Lower lobe of right lung (tissue), 2 donors: ENCODE data around the gene NHLRC2. TPM values are rescaled to one million over a fixed set of nuclear protein-coding genes. Genes with fewer than 3 reads are reported as not detected.
A peak's percentile ranks its signal among the peaks of the same experiment; 100 is the strongest.
"Not testable (repeated sequence)": the region's sequence is repeated elsewhere in the genome, so short reads cannot be mapped to it uniquely, and the experiment has no call there.

Experiments used
- ATAC-seq, 2 donors: fragments of 200-7000 bp; cut with Tn5 transposase; one replicate each; pipeline ENCODE4 v1.9.1; 2020 to 2022; ENCODE audit warnings: mild to moderate bottlenecking in 2 of 2, moderate library complexity in 2 of 2
- DNase-seq: peaks from one replicate; pipeline ENCODE4 v3.0.0-alpha.2; 2020
- H3K27ac ChIP-seq: fragments of 200-600 bp; one replicate; pipeline ENCODE4 v1.8.0; 2022
- H3K27me3 ChIP-seq: fragments of 200-600 bp; one replicate; pipeline ENCODE4 v1.8.0; 2022; ENCODE audit warnings: low read depth
- H3K36me3 ChIP-seq: fragments of 200-600 bp; one replicate; pipeline ENCODE4 v1.8.0; 2022; ENCODE audit warnings: mild to moderate bottlenecking
- H3K4me1 ChIP-seq: fragments of 200-600 bp; one replicate; pipeline ENCODE4 v1.8.0; 2022
- H3K4me3 ChIP-seq: fragments of 200-600 bp; one replicate; pipeline ENCODE4 v1.8.0; 2022; ENCODE audit warnings: mild to moderate bottlenecking
- H3K9me3 ChIP-seq: fragments of 200-600 bp; one replicate; pipeline ENCODE4 v1.8.0; 2022
- intact Hi-C: fragments of 100-400 bp; cut with DNase I; formaldehyde crosslinking; loops from one replicate; pipeline ENCODE4 v1.11.0; 2022
- total RNA-seq: library from RNA; stranded (reverse); fragmentation: NEBNext Ultra II Directional; extraction: Animal tissue kit (Norgen Biotek cat#: 25700); gene quantifications from one replicate; pipeline ENCODE4 v1.2.1, GENCODE V29; 2021
- TF ChIP-seq, protein P1 (sequence below): fragments of 200-600 bp; IDR thresholded peaks from one replicate; pipeline ENCODE4 v1.8.0; 2022; ENCODE audit warnings: antibody characterized with exemption, mild to moderate bottlenecking
- donor health status: DM: no; HTN: yes; CAD: no; lungs with severe emphysema.

NHLRC2 gene
- total RNA-seq, 1 donor from 2014 or later, result 43.6 TPM

- no peak overlapping the region for H3K27ac ChIP-seq
- H3K9me3 ChIP-seq, result no peaks in the 10 kb centered on the region
- peak in 1 of 2 donors; percentile 37 for ATAC-seq
- H3K36me3 ChIP-seq, result no peaks in the 10 kb centered on the region
- H3K4me3 ChIP-seq, result no peak overlapping the region
- intact Hi-C loops, result no loop called here
- no peaks in the 10 kb centered on the region for H3K27me3 ChIP-seq
- no peak for DNase-seq
- no peaks in the 10 kb centered on the region for H3K4me1 ChIP-seq
- TF ChIP-seq, protein P1, sequence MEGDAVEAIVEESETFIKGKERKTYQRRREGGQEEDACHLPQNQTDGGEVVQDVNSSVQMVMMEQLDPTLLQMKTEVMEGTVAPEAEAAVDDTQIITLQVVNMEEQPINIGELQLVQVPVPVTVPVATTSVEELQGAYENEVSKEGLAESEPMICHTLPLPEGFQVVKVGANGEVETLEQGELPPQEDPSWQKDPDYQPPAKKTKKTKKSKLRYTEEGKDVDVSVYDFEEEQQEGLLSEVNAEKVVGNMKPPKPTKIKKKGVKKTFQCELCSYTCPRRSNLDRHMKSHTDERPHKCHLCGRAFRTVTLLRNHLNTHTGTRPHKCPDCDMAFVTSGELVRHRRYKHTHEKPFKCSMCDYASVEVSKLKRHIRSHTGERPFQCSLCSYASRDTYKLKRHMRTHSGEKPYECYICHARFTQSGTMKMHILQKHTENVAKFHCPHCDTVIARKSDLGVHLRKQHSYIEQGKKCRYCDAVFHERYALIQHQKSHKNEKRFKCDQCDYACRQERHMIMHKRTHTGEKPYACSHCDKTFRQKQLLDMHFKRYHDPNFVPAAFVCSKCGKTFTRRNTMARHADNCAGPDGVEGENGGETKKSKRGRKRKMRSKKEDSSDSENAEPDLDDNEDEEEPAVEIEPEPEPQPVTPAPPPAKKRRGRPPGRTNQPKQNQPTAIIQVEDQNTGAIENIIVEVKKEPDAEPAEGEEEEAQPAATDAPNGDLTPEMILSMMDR, result no peak
Measured at GRCh38 chr10:113937756-113938155, 83.3 kb downstream of the NHLRC2 start.

DNA sequence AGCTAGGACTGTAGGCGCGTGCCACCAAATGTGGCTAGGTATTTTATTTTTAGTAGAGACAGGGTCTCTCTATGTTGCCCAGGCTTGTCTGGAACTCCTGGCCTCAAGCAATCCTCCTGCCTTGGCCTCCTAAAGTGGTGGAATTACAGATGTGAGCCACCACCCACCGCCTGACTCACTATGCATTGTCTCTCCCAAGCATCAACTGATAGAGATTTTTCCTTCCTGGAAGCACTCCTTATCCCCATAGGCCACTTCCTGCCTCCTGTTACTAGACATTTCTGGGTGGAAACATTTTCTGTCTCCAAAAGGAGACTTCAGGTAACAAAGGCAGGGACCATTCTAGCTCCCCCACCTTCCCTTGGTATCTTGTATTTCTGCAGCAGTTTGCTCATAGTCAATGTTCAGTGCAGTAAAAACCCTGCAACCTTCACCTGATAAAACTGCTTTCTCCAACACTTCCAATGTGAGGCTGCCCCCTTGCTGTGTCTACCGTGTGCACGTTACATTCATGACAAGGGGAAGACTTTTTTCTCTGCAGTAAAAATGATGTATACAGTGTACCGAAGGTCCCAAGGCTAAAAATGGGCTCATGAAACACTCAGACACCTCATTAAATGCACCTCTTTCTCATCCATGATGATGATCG, 84.9 kb downstream of the NHLRC2 start:
- no peaks in the 10 kb centered on the region for H3K27me3 ChIP-seq
- intact Hi-C loops, result no loop called here
- no peak overlapping the region for H3K27ac ChIP-seq
- ATAC-seq (no peak), DNase-seq (no peak)
- no peaks in the 10 kb centered on the region for H3K9me3 ChIP-seq
- no peaks in the 10 kb centered on the region for H3K36me3 ChIP-seq
- no peaks in the 10 kb centered on the region for H3K4me1 ChIP-seq
- H3K4me3 ChIP-seq, result no peak overlapping the region
- TF ChIP-seq, protein P1, result no peak

- H3K9me3 ChIP-seq, result no peaks in the 10 kb centered on the region
- no peak for ATAC-seq
- intact Hi-C loops, result no loop called here
- no peak overlapping the region for H3K27ac ChIP-seq
- no peak overlapping the region for H3K4me3 ChIP-seq
- H3K36me3 ChIP-seq, result no peaks in the 10 kb centered on the region
- H3K4me1 ChIP-seq, result peaks cover 17% of the 10 kb centered on the region
- DNase-seq, result no peak
- H3K27me3 ChIP-seq, result no peaks in the 10 kb centered on the region
- TF ChIP-seq, protein P1, result no peak
Measured at GRCh38 chr10:113941140-113941539, 86.7 kb downstream of the NHLRC2 start.

DNA sequence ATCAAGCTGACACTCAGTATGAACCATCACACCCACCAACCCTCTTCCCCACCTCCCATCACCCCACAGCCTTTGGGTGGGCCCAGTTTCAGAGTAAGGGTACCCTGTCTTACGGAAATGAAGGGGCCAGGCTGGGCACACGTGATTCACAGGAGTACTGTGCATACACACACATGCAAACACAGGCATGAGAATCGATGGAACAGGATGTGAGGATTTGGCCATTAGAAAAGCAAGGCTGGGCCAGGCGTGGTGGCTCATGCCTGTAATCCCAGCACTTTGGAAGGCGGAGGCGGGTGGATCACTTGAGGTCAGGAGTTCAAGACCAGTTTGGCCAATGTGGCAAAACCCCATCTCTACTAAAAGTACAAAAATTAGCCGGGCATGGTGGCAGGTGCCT, 88.7 kb downstream of the NHLRC2 start:
- ATAC-seq, H3K27me3 ChIP-seq, intact Hi-C loops, H3K27ac ChIP-seq, H3K9me3 ChIP-seq, DNase-seq, H3K36me3 ChIP-seq, H3K4me3 ChIP-seq: not testable (repeated sequence)
- peaks cover 30% of the 10 kb centered on the region for H3K4me1 ChIP-seq

- DNase-seq (peak; percentile 55), ATAC-seq (peak; percentile 61 to 74)
- Histone ChIP-seq H3K9me3 (no peaks in the 10 kb centered on the region), H3K27ac (peak overlapping the region; percentile 70), H3K36me3 (no peaks in the 10 kb centered on the region), H3K27me3 (no peaks in the 10 kb centered on the region), H3K4me1 (peaks cover 30% of the 10 kb centered on the region), H3K4me3 (no peak overlapping the region)
- TF ChIP-seq, protein P1, result no peak
- intact Hi-C loops, result no loop called here
Measured at GRCh38 chr10:113945075-113945686, 90.7 kb downstream of the NHLRC2 start.

DNA sequence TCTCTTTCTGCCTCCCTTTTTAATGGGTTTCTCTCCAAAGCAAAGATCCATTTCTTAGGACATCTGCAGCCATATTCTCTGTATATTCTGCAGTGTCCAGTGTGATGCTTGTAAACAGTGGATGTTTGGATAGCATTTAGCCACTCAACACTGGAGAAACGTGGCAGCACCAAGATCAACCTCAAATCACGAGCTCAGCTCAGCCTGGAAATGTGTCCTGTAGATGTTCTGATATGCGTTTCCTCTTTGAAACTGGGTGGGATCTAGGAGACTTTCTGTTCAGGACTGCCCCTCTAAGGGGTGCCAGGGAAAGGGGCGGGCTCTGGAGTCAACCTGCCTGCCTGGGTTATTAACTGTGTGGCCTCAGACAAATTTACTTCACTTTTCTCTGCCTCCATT, 91.2 kb downstream of the NHLRC2 start:
- peak overlapping the region; percentile 70 for H3K27ac ChIP-seq
- DNase-seq (no peak), ATAC-seq (no peak)
- no peaks in the 10 kb centered on the region for H3K36me3 ChIP-seq
- H3K27me3 ChIP-seq, result no peaks in the 10 kb centered on the region
- TF ChIP-seq, protein P1, result no peak
- no peaks in the 10 kb centered on the region for H3K9me3 ChIP-seq
- H3K4me1 ChIP-seq, result peaks cover 30% of the 10 kb centered on the region
- H3K4me3 ChIP-seq, result no peak overlapping the region
- intact Hi-C loops, result no loop called here
